ENCODE measurements around the gene PTS.

GRCh38 chr11:112231952-112232351, 5.7 kb downstream of the PTS start:
- TF ChIP-seq POLR2A (IDR thresholded peaks at IDR 0.05) = no peak
- no peak for TF ChIP-seq CTCF (IDR thresholded peaks at IDR 0.05)
